ENCODE results near the gene SCO2. TPM values are rescaled to one million over a fixed set of nuclear protein-coding genes. Genes with fewer than 3 reads are reported as not detected.

The SCO2 gene
- polyA plus RNA-seq, 3 donors = 39.5 to 101 (median 69.6) TPM

DNA sequence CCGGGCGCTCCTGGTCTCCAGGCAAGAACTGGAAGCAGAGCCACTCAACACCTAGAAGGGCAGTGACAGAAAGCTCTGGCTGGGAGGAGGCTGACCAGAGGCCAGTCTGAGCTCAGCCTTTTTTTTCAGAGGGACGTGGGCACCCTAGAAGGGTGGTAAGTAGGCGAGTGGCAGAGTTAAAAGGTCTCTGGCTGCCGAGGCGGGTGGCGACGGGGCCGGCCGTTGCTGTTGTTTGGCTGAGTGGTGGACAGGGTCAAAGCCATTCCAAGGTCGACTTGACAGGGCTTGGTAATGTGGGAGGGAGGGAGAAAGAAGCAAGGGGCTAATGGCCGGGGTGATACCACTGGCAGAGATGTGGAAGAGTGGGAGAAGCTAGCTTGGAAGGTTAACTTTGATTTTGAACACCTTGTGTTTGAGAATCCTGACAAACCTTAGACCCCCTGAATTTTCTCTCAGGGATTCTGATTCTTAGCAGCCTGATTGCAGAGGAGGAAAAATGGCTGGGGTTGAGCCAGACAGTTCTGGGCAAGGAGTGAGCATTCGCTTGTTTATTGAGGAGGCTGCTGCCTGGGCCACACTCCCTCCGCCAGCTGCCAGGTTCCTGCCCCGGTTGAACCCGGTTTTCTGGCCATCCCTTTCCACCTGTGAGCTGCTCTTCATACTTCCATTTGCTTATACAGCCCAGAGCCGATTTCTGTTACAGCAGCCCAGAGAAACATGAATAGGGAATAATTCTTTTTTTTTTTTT lies 38.2 kb upstream of the SCO2 start:
- H3K4me1 Mint-ChIP-seq = peaks cover 17% of the 10 kb centered on the region
- Histone ChIP-seq H3K27ac (ENCODE audit: low read depth in 1 of 2, low read length in 2 of 2) (peak overlapping the region in 1 of 2 donors; percentile 45), H4K20me1 (ENCODE audit: insufficient read depth, low read length) (no peaks in the 10 kb centered on the region), H3K4me1 (ENCODE audit: control insufficient read depth in 1 of 2, insufficient read depth in 2 of 2, low read length in 2 of 2) (peaks cover 8 to 13% of the 10 kb centered on the region in 2 donors), H3K9me3 (replicated peaks in 1 of 2; ENCODE audit: control insufficient read depth in 1 of 2, insufficient read depth in 1 of 2, low read length in 2 of 2) (no peaks in the 10 kb centered on the region), H3K4me2 (replicated peaks; ENCODE audit: extremely low read depth, low read length, poor library complexity, severe bottlenecking) (peak overlapping the region; percentile 98), H3K4me3 (replicated peaks in 1 of 3; ENCODE audit: low read depth in 2 of 3, low read length in 3 of 3) (peak overlapping the region; percentile 53 to 94 (median 66)), H2AFZ (ENCODE audit: insufficient read depth, low read depth, low read length, poor library complexity, severe bottlenecking) (peak overlapping the region; percentile 82), H3K79me2 (ENCODE audit: insufficient read depth, low read length) (peaks cover 6% of the 10 kb centered on the region), H3K9ac (ENCODE audit: insufficient read depth, low read length, poor library complexity, severe bottlenecking) (peak overlapping the region; percentile 32), H3K27me3 (ENCODE audit: control insufficient read depth in 2 of 2, insufficient read depth in 2 of 2, low read length in 2 of 2) (peaks cover 0 to 8% of the 10 kb centered on the region in 2 donors), H3K36me3 (replicated peaks in 1 of 2; ENCODE audit: control insufficient read depth in 1 of 2, insufficient read depth in 2 of 2, low read length in 2 of 2) (peaks cover 2 to 8% of the 10 kb centered on the region in 2 donors)
- DNase-seq = no peak
- peaks cover 0 to 2% (median 0%) of the 10 kb centered on the region in 7 donors for H3K9me3 Mint-ChIP-seq
- 27% methylated on average over 9 of the region's 17 CpGs for WGBS (ENCODE audit: insufficient coverage)
- TF ChIP-seq, protein P1, sequence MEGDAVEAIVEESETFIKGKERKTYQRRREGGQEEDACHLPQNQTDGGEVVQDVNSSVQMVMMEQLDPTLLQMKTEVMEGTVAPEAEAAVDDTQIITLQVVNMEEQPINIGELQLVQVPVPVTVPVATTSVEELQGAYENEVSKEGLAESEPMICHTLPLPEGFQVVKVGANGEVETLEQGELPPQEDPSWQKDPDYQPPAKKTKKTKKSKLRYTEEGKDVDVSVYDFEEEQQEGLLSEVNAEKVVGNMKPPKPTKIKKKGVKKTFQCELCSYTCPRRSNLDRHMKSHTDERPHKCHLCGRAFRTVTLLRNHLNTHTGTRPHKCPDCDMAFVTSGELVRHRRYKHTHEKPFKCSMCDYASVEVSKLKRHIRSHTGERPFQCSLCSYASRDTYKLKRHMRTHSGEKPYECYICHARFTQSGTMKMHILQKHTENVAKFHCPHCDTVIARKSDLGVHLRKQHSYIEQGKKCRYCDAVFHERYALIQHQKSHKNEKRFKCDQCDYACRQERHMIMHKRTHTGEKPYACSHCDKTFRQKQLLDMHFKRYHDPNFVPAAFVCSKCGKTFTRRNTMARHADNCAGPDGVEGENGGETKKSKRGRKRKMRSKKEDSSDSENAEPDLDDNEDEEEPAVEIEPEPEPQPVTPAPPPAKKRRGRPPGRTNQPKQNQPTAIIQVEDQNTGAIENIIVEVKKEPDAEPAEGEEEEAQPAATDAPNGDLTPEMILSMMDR (IDR thresholded peaks at IDR 0.05) = no peak
- H3K4me3 Mint-ChIP-seq = peak overlapping the region; percentile 88 to 96
- H3K36me3 Mint-ChIP-seq = peaks cover under 1 to 10% of the 10 kb centered on the region in 2 donors
- peak overlapping the region; percentile 3 to 95 (median 72) for H3K27ac Mint-ChIP-seq
- H3K27me3 Mint-ChIP-seq (ENCODE audit: low read depth in 3 of 3) = peaks cover 15 to 22% (median 18%) of the 10 kb centered on the region in 3 donors
- intact Hi-C loops (cut with micrococcal nuclease) = loop anchor here (2.0 to 5.0 kb wide), 6 partner anchors 19 to 59 kb away; partner anchors contain the start of genes CHKB (in 1 of the 2), KLHDC7B (in 1 of the 2), LMF2 (in 1 of the 2) and NCAPH2 (in 1 of the 2)

DNA sequence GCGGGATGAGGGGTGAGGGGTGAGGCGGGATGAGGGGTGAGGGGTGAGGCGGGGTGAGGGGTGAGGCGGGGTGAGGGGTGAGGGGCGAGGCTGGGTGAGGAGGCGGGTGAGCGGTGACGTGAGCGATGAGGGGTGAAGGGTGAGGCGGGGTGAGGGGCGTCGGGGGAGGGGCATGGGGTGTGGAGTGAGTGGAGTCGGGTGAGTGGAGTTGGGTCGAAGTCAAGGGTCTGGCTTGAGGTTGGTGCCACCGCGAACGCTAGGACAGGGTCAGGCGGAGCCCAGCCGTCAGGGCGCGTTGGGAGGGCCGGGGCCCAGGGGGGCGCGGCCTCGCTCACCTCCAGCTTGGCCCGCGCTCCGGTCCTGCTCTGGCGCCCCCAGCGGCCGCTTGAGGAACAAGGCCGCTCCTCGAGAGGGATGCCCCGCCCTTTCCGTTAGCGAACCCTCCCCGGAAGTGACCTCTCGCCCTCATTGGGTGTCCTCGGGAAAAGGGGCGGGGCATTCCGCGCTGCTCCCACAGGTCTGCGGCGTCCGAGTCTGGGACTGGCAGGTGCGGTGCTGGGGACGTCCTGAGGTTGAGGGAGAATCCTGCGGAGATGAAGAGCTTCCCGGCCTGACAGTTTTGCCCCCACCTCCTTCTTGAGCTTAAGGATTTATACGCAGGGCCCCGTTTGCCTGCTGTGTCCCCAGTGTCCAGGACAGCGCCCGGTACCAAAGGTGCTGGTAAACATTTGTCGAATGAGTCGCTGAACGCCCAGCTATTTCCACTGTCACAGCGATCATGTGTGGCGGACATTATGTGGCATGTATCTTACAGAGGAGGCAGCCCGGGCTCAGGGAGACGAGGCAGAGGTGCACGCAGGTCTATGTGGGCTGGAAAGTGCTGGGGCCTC lies 37.4 kb upstream of the SCO2 start, which contains the start of gene SYCE3:
SYCE3 (minus strand) TSS at position 397 of the 890 bp plus-strand sequence. CDS start 6,514 bp downstream, outside the sequence.
- Histone ChIP-seq H3K9ac (ENCODE audit: insufficient read depth, low read length, poor library complexity, severe bottlenecking) (peak within 1 kb of the TSS; percentile 32), H3K4me2 (replicated peaks; ENCODE audit: extremely low read depth, low read length, poor library complexity, severe bottlenecking) (peak within 1 kb of the TSS; percentile 98), H3K36me3 (replicated peaks in 1 of 2; ENCODE audit: control insufficient read depth in 1 of 2, insufficient read depth in 2 of 2, low read length in 2 of 2) (peaks cover 0 to 4% of the 10 kb centered on the region in 2 donors), H3K27me3 (ENCODE audit: control insufficient read depth in 2 of 2, insufficient read depth in 2 of 2, low read length in 2 of 2) (peaks cover 0 to 8% of the 10 kb centered on the region in 2 donors), H3K4me3 (replicated peaks in 1 of 3; ENCODE audit: low read depth in 2 of 3, low read length in 3 of 3) (peak within 1 kb of the TSS; percentile 53 to 94 (median 66)), H2AFZ (ENCODE audit: insufficient read depth, low read depth, low read length, poor library complexity, severe bottlenecking) (peak within 1 kb of the TSS; percentile 82), H3K4me1 (ENCODE audit: control insufficient read depth in 1 of 2, insufficient read depth in 2 of 2, low read length in 2 of 2) (peaks cover 8 to 13% of the 10 kb centered on the region in 2 donors), H3K9me3 (replicated peaks in 1 of 2; ENCODE audit: control insufficient read depth in 1 of 2, insufficient read depth in 1 of 2, low read length in 2 of 2) (no peaks in the 10 kb centered on the region), H4K20me1 (ENCODE audit: insufficient read depth, low read length) (no peaks in the 10 kb centered on the region), H3K79me2 (ENCODE audit: insufficient read depth, low read length) (peaks cover 6% of the 10 kb centered on the region), H3K27ac (ENCODE audit: low read depth in 1 of 2, low read length in 2 of 2) (peak within 1 kb of the TSS in 1 of 2 donors; percentile 45)
- DNase-seq = peak; percentile 94 to 96 (median 95)
- Mint-ChIP-seq H3K27ac (peak within 1 kb of the TSS; percentile 57 to 95 (median 73)), H3K4me3 (peak within 1 kb of the TSS; percentile 88 to 96), H3K9me3 (peaks cover 0 to 2% (median 0%) of the 10 kb centered on the region in 7 donors), H3K36me3 (peaks cover 0 to 2% of the 10 kb centered on the region in 2 donors), H3K4me1 (peaks cover 17% of the 10 kb centered on the region), H3K27me3 (ENCODE audit: low read depth in 3 of 3) (peaks cover 17 to 22% (median 17%) of the 10 kb centered on the region in 3 donors)
- WGBS (ENCODE audit: insufficient coverage) = under 1% methylated on average over 47 of the region's 61 CpGs
- intact Hi-C loops (cut with micrococcal nuclease) = loop anchor here (2.0 to 5.0 kb wide), 6 partner anchors 18 to 60 kb away; partner anchors contain the start of genes CHKB (in 1 of the 2), KLHDC7B (in 1 of the 2), LMF2 (in 1 of the 2) and NCAPH2 (in 1 of the 2)
- TF ChIP-seq, protein P1 (IDR thresholded peaks at IDR 0.05) = peak; percentile 87
